Effector memory CD4-positive, alpha-beta T cell (primary cell): ENCODE data around the gene DDTL.

Source experiments
- DNase-seq, 3 donors: peaks; one replicate each; pipeline ENCODE4 v3.0.0-alpha.2; 2020
- H3K27ac ChIP-seq: 2 replicates; pipeline ENCODE4 v1.7.0; 2013; ENCODE audit warnings: mild to moderate bottlenecking, low read length, moderate library complexity; ENCODE audit not compliant: insufficient read depth, poor library complexity, severe bottlenecking
- H3K27me3 ChIP-seq: replicated peaks from 2 replicates; pipeline ENCODE4 v1.7.0; 2013; ENCODE audit warnings: mild to moderate bottlenecking, low read length; ENCODE audit not compliant: insufficient read depth, control insufficient read depth, poor library complexity, severe bottlenecking
- H3K36me3 ChIP-seq: 2 replicates; pipeline ENCODE4 v1.7.0; 2013; ENCODE audit warnings: mild to moderate bottlenecking, low read length, moderate library complexity; ENCODE audit not compliant: control insufficient read depth, insufficient read depth
- H3K4me1 ChIP-seq: 2 replicates; pipeline ENCODE4 v1.7.0; 2013; ENCODE audit warnings: low read length, mild to moderate bottlenecking; ENCODE audit not compliant: control insufficient read depth, insufficient read depth, poor library complexity, severe bottlenecking
- H3K4me3 ChIP-seq: 2 replicates; pipeline ENCODE4 v1.7.0; 2013; ENCODE audit warnings: low read length, low read depth, mild to moderate bottlenecking; ENCODE audit not compliant: insufficient read depth, poor library complexity, severe bottlenecking
- H3K9me3 ChIP-seq: 2 replicates; pipeline ENCODE4 v1.7.0; 2013; ENCODE audit warnings: mild to moderate bottlenecking, low read length, moderate library complexity; ENCODE audit not compliant: control insufficient read depth

Gene DDTL

DNA sequence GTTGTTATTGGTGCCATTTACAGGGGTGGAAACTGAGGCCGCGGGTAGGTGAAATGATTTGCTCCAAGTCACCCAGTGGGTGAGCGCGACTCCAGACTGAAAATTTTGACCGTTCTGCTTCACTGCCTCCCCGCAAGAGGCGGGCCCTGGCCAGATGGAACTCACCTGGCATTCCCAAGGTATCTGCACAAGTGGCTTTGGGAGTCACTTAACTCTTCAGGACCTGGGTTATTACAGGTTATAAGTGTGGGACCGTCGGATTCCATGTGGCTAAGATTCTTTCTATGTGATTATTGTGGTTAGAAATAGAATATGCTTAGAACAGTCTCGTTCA lies 45.0 kb downstream of the DDTL start:
- H3K27ac ChIP-seq = peak overlapping the region; percentile 81
- H3K36me3 ChIP-seq = no peaks in the 10 kb centered on the region
- DNase-seq = no peak
- H3K4me1 ChIP-seq = no peaks in the 10 kb centered on the region
- H3K9me3 ChIP-seq = no peaks in the 10 kb centered on the region
- H3K27me3 ChIP-seq = no peaks in the 10 kb centered on the region
- peak overlapping the region; percentile 80 for H3K4me3 ChIP-seq

DNA sequence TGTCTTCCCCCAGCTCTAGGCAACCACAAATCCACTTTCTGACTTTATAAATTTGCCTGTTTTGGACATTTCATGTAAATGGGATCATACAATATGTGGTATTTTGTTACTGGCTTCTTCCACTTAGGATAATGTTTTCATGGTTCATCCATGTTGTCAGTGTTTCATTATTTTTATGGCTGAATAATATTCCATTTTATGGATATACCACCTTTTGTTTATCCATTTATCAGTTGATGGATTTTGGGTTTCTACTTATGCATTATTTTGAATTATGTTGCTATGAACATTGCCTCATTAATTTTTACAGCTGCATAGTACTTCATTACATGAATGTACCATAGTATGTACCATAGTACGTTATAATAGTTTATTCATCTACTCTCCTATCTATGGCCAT lies 49.5 kb downstream of the DDTL start:
- Histone ChIP-seq H3K27me3 (no peaks in the 10 kb centered on the region), H3K9me3 (no peaks in the 10 kb centered on the region), H3K4me1 (no peaks in the 10 kb centered on the region), H3K36me3 (no peaks in the 10 kb centered on the region), H3K4me3 (no peak overlapping the region), H3K27ac (no peak overlapping the region)
- DNase-seq = no peak

DNA sequence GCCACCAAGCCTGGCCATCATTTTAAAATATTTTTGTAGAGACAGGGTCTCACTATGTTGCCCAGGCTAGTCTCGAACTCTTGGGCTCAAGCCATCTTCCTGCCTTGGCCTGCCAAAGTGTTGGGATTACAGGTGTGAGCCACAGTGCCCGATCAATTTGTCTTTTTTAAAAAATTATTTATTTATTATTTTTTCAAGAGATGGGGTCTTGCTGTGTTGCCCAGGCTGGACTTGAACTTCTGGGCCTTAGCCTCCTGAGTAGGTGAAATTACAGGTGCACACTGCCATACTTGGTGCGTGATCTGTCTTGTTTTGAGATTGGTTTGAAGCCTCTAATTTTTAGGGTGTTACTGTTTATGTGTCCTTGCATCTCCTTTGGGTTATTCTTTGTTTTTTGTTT lies 54.6 kb downstream of the DDTL start:
- no peaks in the 10 kb centered on the region for H3K36me3 ChIP-seq
- no peak overlapping the region for H3K4me3 ChIP-seq
- no peak for DNase-seq
- no peaks in the 10 kb centered on the region for H3K9me3 ChIP-seq
- no peak overlapping the region for H3K27ac ChIP-seq
- H3K27me3 ChIP-seq = no peaks in the 10 kb centered on the region
- peaks cover 4% of the 10 kb centered on the region for H3K4me1 ChIP-seq
